GM21367 (cell line): ENCODE results near the gene CCDC180.
"Not testable (repeated sequence)": the region's sequence is repeated elsewhere in the genome, so short reads cannot be mapped to it uniquely, and the experiment has no call there.

Source experiments
- ATAC-seq: cut with Tn5 transposase; IDR thresholded peaks from one replicate; pipeline ENCODE4 v1.9.1; 2021; ENCODE audit not compliant: unreplicated experiment

Gene CCDC180

DNA sequence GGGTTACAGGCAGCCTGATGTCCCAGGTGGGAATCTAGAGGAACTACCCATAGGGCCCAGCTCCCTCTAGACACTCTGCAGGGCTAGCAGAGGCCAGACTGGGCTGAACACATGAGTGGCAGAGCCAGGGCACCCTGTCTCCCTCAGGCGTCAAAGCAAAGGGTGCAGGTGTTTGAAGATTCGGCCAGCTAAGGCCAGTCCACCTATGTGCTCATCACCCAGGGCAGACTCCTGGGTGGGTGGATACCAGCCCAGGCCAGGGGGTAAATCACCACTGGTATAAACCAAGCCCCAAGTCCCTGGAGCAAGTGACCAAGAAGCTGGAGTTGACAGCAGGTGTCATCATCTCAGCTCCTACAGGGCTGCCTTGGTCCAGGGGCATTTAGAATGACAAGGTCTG is 3.4 kb downstream of the CCDC180 start:
- ATAC-seq, result no peak

DNA sequence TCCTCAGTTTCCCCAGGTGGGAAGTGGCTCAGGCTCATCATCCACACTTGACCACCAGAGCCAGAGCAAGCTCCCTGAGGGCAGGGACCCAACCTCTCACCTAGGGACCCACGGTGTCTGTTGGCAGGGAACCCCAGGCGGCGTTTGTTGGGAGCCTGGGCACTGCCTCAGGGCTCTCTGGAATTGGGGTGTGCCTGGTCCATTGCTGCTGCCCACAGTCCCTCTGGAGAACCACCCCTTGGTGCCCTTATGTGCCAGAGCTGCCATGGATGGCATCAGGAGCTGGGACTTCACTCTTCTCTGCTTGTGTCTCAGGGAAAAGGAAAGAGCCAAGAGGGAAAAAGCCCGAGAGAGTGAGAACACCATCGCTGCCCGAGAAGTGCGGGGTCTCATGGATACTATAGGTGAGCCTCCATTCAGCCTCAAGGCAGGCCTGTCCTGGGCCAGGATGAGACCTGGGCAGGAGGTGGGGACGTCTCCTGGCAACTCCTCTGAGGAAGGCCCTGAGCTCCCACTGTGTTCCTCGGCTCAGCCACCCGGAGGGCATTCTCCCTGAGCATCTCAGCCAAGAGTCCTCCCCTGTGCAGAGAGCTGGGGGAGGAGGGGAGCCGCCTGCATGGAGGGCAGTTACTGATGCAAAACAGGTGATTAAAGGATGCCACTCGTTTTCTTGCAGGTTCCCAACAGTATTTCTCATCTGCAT is 4.5 kb downstream of the CCDC180 start:
- no peak for ATAC-seq

GRCh38 chr9:97312556-97312955 is 5.1 kb downstream of the CCDC180 start:
- ATAC-seq, result no peak

DNA sequence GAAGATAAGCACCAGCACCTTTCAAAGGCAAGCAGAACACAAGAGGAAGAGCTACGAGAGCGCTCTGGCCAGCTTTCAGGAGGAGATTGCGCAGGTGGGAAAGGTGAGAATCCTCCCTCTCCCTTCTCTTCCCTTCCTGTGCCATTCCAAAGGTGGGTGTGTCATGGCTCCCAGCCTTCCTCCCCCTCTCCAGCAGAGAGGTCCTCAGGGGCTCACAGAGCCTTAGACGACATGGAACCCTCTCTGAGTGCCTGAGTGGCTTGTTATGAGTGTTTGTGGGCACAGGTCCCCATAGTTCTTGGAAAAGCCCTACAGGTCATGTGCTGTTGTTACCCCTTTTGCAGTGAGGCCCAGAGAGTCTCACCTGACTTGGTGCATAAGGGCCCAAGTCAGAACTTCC is 5.8 kb downstream of the CCDC180 start:
- no peak for ATAC-seq

DNA sequence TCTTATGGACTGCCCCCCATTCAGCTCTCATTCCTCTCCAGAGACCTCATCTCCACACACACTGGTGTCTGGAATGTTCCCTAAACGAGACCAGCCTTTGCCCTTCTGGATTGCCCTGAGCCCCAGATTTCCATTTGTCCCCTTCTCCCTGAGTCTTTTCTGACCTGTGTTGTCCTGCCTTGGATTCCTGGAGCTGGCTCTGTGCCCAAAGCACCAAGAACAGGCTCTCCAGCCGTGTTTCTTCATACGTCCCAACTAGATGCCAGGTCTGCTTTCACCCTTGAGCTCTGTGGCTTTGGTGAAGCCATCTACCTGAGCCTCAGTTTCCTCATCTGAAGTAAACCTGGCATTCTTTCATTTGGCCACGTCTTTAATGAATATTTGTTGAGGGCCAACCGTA is 6.3 kb downstream of the CCDC180 start:
- no peak for ATAC-seq

- ATAC-seq, result no peak
Measured at GRCh38 chr9:97314503-97314902, 7.0 kb downstream of the CCDC180 start.

- no peak for ATAC-seq
Measured at GRCh38 chr9:97315550-97315949, 8.1 kb downstream of the CCDC180 start.

DNA sequence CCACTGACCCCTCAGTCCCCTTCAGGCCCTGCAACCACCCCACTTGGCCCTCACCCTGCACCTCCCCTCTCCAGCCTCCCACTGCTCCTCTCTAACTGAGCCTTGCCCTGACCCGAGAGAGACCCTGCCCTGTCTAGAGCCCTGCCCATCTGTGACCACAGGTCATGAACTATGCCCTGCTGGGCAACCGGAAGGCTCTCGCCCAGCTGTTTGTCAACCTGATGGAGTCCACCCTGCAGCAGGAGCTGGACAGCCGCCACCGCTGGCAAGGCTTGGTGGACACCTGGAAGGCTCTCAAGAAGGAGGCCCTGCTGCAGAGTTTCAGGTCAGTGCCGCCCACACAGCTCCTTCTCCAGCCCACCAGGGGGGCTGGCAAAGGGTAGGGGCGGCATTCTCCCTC is 9.4 kb downstream of the CCDC180 start:
- ATAC-seq, result no peak

DNA sequence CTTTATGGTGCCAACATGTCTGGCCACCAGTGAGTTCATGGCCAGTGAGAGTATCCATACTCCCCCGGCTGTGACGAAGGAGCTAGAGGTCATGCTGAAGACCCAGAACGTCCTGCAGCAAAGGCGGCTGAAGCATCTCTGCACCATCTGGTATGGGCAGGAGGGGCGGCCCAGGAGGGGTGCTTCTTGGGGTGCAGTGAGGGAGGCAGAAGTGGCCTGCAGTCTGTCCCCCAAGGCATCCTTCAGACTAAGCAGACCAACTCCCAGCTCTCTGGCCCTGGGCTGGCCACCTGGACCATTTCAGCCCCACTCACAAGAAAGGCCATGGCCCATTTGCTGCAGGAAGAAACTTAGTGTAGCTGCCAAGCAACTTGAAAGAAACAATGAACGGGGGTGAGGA is 11.0 kb downstream of the CCDC180 start:
- no peak for ATAC-seq

DNA sequence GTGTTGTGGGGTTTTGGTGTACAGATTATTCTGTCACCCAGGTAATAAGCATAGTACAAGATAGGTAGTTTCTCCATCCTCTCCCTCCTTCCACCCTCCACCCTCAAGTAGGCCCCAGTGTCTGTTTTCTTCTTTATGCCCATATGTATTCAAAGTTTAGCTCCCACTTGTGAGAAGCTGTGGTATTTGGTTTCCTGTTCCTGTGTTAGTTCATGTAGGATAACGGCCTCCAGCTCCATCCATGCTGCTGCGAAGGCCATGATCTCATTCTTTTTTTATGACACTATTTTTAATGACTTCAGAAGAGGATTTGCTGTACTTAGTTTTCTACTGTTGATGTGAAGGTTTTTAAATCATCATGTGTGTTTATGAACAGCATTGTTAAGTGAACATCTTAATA is 11.9 kb downstream of the CCDC180 start:
- no peak for ATAC-seq

- no peak for ATAC-seq
Measured at GRCh38 chr9:97320080-97320642, 12.7 kb downstream of the CCDC180 start.

DNA sequence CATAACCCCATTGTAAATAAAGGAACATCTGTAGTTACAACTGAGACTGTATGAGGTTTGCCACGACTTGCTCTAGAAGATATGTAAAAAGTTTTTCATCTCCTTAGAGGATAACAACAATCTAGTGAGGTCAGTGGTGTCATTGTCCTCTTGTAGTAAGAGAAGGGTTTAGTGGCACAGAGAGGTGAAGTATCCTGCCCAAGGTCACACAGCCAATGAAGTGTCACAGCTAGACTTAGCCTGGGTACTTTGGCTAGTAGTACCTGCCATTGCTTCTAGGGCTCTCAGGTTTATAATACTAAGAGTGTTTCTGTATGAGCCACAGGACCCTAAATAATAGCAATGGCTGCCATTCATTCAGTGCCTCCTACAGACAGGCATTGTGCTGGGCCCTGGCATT is 13.8 kb downstream of the CCDC180 start:
- ATAC-seq, result no peak

- ATAC-seq, result no peak
Measured at GRCh38 chr9:97321691-97322090, 14.2 kb downstream of the CCDC180 start.

DNA sequence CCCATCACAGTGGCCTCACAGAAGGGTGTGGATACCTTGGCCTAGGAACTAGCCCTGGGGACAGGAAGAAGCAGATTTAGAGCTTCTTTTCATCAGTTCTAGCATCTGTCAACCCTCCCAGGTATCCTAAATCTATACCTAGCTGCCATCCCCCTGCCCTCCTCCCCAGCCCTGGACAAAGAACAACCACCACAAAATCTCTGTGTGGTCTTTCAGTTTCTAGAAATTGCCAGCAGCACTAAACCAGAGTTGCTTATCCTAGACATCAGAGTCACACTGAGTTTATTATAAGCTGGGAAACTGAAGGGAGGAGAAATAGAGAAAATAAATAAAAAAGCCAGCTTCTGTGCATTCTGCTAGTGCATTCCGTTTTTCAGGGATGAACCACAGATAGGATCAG is 14.6 kb downstream of the CCDC180 start:
- no peak for ATAC-seq

GRCh38 chr9:97324954-97325353 is 17.5 kb downstream of the CCDC180 start:
- no peak for ATAC-seq

GRCh38 chr9:97327562-97327961 is 20.1 kb downstream of the CCDC180 start:
- ATAC-seq, result no peak

GRCh38 chr9:97332993-97333392 is 25.5 kb downstream of the CCDC180 start:
- ATAC-seq, result no peak

DNA sequence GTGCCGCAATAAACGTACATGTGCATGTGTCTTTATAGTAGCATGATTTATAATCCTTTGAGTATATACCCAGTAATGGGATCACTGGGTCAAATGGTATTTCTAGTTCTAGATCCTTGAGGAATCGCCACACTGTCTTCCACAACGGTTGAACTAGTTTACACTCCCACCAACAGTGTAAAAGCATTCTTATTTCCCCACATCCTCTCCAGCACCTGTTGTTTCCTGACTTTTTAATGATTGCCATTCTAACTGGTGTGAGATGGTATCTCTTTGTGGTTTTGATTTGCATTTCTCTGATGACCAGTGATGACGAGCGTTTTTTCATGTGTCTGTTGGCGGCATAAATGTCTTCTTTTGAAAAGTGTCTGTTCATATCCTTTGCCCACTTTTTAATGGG is 28.2 kb downstream of the CCDC180 start:
- not testable (repeated sequence) for ATAC-seq

DNA sequence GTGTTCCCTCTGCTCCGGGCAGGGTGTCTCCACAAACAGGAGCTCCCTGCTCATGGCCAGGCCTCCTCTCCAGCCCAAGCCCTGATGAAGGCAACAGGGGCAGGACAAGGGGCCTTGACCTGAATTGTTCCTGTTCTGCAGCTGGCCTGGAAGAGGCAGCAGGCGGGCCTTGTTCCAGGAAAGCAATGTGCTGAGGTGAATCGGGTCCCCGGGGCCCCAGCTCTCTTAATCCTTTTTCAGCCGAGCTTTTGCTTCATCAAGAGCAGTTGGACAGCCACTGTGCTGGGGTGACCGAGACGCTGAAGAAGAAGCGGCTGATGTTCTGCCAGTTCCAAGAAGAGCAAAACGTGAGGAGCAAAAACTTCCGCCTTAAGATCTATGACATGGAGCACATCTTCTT is 41.4 kb downstream of the CCDC180 start:
- ATAC-seq, result no peak

GRCh38 chr9:97349400-97349799 is 41.9 kb downstream of the CCDC180 start:
- ATAC-seq, result no peak

- ATAC-seq, result no peak
Measured at GRCh38 chr9:97354637-97355036, 47.2 kb downstream of the CCDC180 start.

- ATAC-seq, result no peak
Measured at GRCh38 chr9:97357056-97357455, 49.6 kb downstream of the CCDC180 start.
